Kidney (tissue), 14 donors: ENCODE results near the gene CEACAM16. TPM values are rescaled to one million over a fixed set of nuclear protein-coding genes. Genes with fewer than 3 reads are reported as not detected.

Experiments used
- DNase-seq, 5 donors: peaks; one replicate each; pipeline ENCODE4 v3.0.0-alpha.2; 2013 to 2020
- FAIRE-seq: peaks from 2 replicates; lab custom pipeline; 2012; peaks lifted over from hg19 to GRCh38; lab: Jason Lieb, UNC
- H3K27ac ChIP-seq, 2 donors: one replicate each; pipeline ENCODE4 v1.7.0; 2013; ENCODE audit warnings: low read depth in 2 of 2, low read length in 2 of 2, inconsistent platforms in 1 of 2
- H3K27me3 ChIP-seq: one replicate; pipeline ENCODE4 v1.7.1; 2013; ENCODE audit warnings: low read length, inconsistent platforms; ENCODE audit not compliant: control insufficient read depth, insufficient read depth
- H3K36me3 ChIP-seq, 3 donors: one replicate each; pipeline versions ENCODE4 v1.7.0 to v1.7.1; 2013; ENCODE audit warnings: low read length in 3 of 3, control low read depth in 1 of 3, inconsistent platforms in 1 of 3; ENCODE audit not compliant: insufficient read depth in 3 of 3, control insufficient read depth in 2 of 3
- H3K4me1 ChIP-seq, 3 donors: one replicate each; pipeline versions ENCODE4 v1.7.0 to v1.7.1; 2013; ENCODE audit warnings: low read length in 3 of 3, inconsistent platforms in 1 of 3, low read depth in 1 of 3; ENCODE audit not compliant: control insufficient read depth in 2 of 3, insufficient read depth in 2 of 3
- H3K4me3 ChIP-seq, 3 donors: one replicate each; pipeline versions ENCODE4 v1.7.0 to v1.8.1; 2013; ENCODE audit warnings: low read length in 3 of 3, control low read depth in 1 of 3, inconsistent platforms in 1 of 3
- H3K9ac ChIP-seq, 3 donors: one replicate each; pipeline versions ENCODE4 v1.7.0 to v1.7.1; 2013; ENCODE audit warnings: low read length in 3 of 3, control low read depth in 1 of 3, inconsistent platforms in 1 of 3
- H3K9me3 ChIP-seq, 3 donors: one replicate each; pipeline versions ENCODE4 v1.7.0 to v1.7.1; 2013; ENCODE audit warnings: low read length in 3 of 3, control low read depth in 1 of 3, inconsistent platforms in 1 of 3; ENCODE audit not compliant: control insufficient read depth in 2 of 3, insufficient read depth in 1 of 3
- intact Hi-C: fragments of 100-400 bp; cut with DNase I; formaldehyde crosslinking; loops from one replicate; pipeline ENCODE4 v1.11.1; 2022
- polyA plus RNA-seq: library from polyadenylated mRNA; stranded (reverse); fragments of 350-450 nt; fragmentation: Illumina TruSeq; extraction: RNeasy Lipid Tissue Mini Kit (QIAGEN cat#74804); gene quantifications from one replicate; pipeline ENCODE4 v1.2.3, GENCODE V29; 2014; ENCODE audit warnings: low read depth, low replicate concordance; ENCODE audit not compliant: insufficient read depth
- total RNA-seq: library from RNA; stranded (reverse); fragmentation: NEBNext Ultra II Directional; extraction: Animal tissue kit (Norgen Biotek cat#: 25700); gene quantifications from one replicate; pipeline ENCODE4 v1.2.1, GENCODE V29; 2021
- TF ChIP-seq, protein P1 (sequence below): IDR thresholded peaks from 3 replicates; pipeline ENCODE4 v1.5.1; 2012; ENCODE audit warnings: mild to moderate bottlenecking, moderate library complexity, borderline replicate concordance; ENCODE audit not compliant: insufficient read depth; ENCODE audit errors: extremely low read depth
- donor health status: control.
- donor health status: control.
- donor health status: control.
- donor health status: control.
- donor health status: control.
- donor health status: DM: yes; HTN: yes; CAD: no.
- donor health status: Normal renal cell carcinoma (clear cell type).

The CEACAM16 gene
- total and polyA plus RNA-seq, 2 donors from 2014 or later: not detected

DNA sequence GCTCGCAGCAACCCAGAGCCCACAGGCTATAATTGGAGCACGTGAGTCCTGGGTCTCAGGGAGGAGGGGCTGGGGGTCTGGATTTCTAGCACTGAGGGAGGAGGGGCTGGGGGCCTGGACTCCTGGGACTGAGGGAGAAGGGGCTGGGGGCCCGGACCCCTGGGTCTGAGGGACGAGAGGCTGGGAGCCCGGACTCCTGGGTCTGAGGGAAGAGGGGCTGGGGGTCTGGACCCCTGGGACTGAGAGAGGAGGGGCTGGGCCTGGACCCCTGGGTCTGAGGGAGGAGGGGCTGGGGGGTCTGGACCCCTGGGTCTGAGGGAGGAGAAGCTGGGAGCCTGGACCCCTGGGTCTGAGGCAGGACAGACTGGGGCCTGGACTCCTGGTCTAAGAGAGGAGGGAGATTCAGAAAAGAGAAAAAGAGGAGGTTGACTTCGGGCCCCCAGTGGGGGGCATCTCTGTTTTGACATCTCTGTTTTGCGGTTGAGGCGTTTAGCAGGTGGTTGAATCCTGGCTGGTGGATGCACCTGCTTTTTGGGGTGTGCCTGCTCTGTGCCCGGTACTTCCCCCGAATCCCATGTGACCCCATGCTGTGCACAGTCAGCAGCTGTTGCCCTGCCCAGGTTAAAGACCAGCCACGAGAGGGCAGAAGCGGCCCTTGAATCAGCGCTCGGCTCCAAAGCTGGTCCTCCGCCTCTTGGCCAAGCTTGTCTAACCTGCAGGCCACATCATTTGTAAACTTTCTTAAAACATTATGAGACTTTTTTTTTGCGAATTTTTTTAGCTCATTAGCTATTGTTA lies 44.8 kb upstream of the CEACAM16 start:
- Histone ChIP-seq H3K27ac (no peak overlapping the region), H3K4me1 (peaks cover 0 to 2% (median 1%) of the 10 kb centered on the region in 3 donors), H3K9me3 (no peaks in the 10 kb centered on the region), H3K9ac (no peak overlapping the region), H3K36me3 (peaks cover 5 to 50% (median 27%) of the 10 kb centered on the region in 3 donors), H3K27me3 (no peaks in the 10 kb centered on the region), H3K4me3 (no peak overlapping the region)
- FAIRE-seq (peak; percentile 21), DNase-seq (peak in 3 of 5 donors; percentile 44 to 89 (median 66))
- intact Hi-C loops: no loop called here
- TF ChIP-seq, protein P1, sequence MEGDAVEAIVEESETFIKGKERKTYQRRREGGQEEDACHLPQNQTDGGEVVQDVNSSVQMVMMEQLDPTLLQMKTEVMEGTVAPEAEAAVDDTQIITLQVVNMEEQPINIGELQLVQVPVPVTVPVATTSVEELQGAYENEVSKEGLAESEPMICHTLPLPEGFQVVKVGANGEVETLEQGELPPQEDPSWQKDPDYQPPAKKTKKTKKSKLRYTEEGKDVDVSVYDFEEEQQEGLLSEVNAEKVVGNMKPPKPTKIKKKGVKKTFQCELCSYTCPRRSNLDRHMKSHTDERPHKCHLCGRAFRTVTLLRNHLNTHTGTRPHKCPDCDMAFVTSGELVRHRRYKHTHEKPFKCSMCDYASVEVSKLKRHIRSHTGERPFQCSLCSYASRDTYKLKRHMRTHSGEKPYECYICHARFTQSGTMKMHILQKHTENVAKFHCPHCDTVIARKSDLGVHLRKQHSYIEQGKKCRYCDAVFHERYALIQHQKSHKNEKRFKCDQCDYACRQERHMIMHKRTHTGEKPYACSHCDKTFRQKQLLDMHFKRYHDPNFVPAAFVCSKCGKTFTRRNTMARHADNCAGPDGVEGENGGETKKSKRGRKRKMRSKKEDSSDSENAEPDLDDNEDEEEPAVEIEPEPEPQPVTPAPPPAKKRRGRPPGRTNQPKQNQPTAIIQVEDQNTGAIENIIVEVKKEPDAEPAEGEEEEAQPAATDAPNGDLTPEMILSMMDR: peak; percentile 62

DNA sequence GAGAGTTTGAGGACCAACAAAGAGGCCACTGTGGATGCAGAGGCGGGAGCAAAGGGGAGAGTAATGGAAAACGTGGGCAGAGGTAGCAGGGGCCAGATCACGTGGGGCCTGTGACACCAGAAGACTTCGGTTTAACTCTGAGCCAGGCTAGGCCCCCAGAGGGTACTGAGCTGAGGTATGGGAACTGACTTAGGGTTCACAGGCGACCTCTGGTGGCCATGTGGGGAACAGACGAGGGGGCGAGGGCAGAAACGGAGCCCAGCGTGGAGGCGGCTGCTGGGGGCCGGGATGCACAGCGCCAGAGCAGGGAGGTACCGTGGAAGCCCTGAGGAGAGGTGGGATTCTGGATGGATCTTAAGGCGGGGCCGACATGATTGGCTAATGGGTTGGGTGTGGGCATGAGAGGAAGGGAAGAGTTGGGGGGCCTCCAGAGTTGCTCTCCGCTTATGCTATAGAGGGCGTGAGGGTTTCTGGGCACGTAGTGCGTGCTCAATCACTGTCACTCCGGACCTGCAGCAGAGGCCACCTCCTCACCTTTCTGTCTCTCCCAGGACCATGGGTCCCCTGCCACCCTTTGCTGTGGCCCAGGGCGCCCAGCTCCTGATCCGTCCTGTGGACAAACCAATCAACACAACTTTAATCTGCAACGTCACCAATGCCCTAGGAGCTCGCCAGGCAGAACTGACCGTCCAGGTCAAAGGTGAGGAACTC lies 41.6 kb upstream of the CEACAM16 start:
- no peaks in the 10 kb centered on the region for H3K27me3 ChIP-seq
- peak overlapping the region in 1 of 3 donors; percentile 15 for H3K9ac ChIP-seq
- no peaks in the 10 kb centered on the region for H3K9me3 ChIP-seq
- DNase-seq (peak; percentile 70 to 84 (median 78)), FAIRE-seq (no peak)
- peaks cover 14 to 48% (median 27%) of the 10 kb centered on the region in 3 donors for H3K36me3 ChIP-seq
- no peak overlapping the region for H3K4me3 ChIP-seq
- H3K4me1 ChIP-seq: peaks cover 0 to 2% (median 1%) of the 10 kb centered on the region in 3 donors
- no peak overlapping the region for H3K27ac ChIP-seq
- intact Hi-C loops: loop anchor here (5.0 kb wide), 1 partner anchor 85 kb away; no protein-coding TSS in a partner anchor
- TF ChIP-seq, protein P1: peak; percentile 94

DNA sequence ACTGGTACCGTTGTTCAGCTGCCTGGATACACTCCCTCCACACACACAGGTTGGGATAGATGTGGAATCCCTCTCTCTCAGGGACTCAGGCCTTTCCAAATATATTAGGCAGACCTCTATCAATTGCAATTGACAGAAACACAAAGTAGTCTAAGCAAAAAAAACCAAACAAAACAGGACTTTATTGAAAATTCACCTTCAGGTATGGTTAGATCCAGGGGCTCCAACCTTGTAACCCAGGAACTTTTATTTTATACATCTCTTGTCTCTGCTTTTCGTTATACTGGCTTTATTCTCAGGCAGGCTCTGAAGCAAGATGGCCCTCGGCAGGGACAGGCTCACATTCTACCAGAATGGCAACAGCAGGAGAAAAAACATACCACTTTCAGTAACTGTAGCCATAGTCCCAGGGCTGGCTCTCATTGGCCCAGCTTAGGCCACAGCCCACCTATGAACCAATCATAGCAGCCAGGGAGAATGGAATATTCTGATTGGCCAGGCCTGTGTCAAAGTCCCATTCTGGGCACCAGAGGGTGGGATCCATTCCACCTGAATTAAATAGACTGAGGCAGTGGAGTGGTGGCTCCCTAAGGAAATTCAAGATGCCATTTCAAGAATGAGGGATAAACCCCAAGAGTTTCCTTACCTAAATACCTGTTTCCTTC lies 40.8 kb upstream of the CEACAM16 start:
- intact Hi-C loops: loop anchor here (5.0 kb wide), 1 partner anchor 86 kb away; no protein-coding TSS in a partner anchor
- no peak overlapping the region for H3K4me3 ChIP-seq
- no peak overlapping the region for H3K9ac ChIP-seq
- DNase-seq (no peak), FAIRE-seq (no peak)
- H3K27me3 ChIP-seq: no peaks in the 10 kb centered on the region
- peaks cover 0 to 6% (median 2%) of the 10 kb centered on the region in 3 donors for H3K4me1 ChIP-seq
- no peak overlapping the region for H3K27ac ChIP-seq
- no peaks in the 10 kb centered on the region for H3K9me3 ChIP-seq
- TF ChIP-seq, protein P1: no peak
- peaks cover 14 to 52% (median 27%) of the 10 kb centered on the region in 3 donors for H3K36me3 ChIP-seq
